HEK293T (cell line): Measurements from ENCODE around the gene CLEC18A.

Source experiments
- FOXM1 ChIP-seq: fragments of 450-650 bp; IDR thresholded peaks from 2 replicates; pipeline ENCODE4 v1.6.1; 2017; ENCODE audit warnings: mild to moderate bottlenecking, borderline replicate concordance
- SUZ12 ChIP-seq: fragments of 450-650 bp; IDR thresholded peaks from 2 replicates; pipeline ENCODE4 v1.6.1; 2016; ENCODE audit warnings: mild to moderate bottlenecking

GRCh38 chr16:69928856-69929400, 22.2 kb upstream of the CLEC18A start:
- TF ChIP-seq SUZ12, result no peak
- TF ChIP-seq FOXM1, result no peak
